WTC11 (cell line): ENCODE data around the gene CAPN2. TPM values are rescaled to one million over a fixed set of nuclear protein-coding genes. Genes with fewer than 3 reads are reported as not detected.

ENCODE experiments used
- ATAC-seq: fragments of 200-7000 bp; cut with Tn5 transposase; 2 replicates; pipeline ENCODE4 v1.10.0; 2021; ENCODE audit warnings: mild to moderate bottlenecking, moderate library complexity
- CTCF ChIA-PET: fragments of 300-600 bp; sonication (Branson Sonifier 250); formaldehyde crosslinking; loops from one replicate; lab custom pipeline; 2021; ENCODE audit warnings: antibody characterized with exemption; lab: Charles Lee
- POLR2A ChIA-PET: fragments of 350-600 bp; sonication (Branson Sonifier 250); formaldehyde crosslinking; loops from one replicate; lab custom pipeline; 2021; ENCODE audit warnings: antibody characterized with exemption; lab: Charles Lee
- DNase-seq: peaks from one replicate; pipeline ENCODE4 v3.0.0; 2021; ENCODE audit warnings: low spot score
- H3K27ac Mint-ChIP-seq: 2 replicates; pipeline ENCODE4 v1.8.0; 2021; ENCODE audit warnings: mixed read lengths
- H3K27me3 Mint-ChIP-seq: 2 replicates; pipeline ENCODE4 v1.8.0; 2021; ENCODE audit warnings: low read depth, mild to moderate bottlenecking, moderate library complexity, mixed read lengths
- H3K36me3 Mint-ChIP-seq: 2 replicates; pipeline ENCODE4 v1.8.0; 2021; ENCODE audit warnings: mixed read lengths
- H3K4me1 Mint-ChIP-seq: 2 replicates; pipeline ENCODE4 v1.8.0; 2022; ENCODE audit warnings: mixed read lengths
- H3K4me3 Mint-ChIP-seq: 2 replicates; pipeline ENCODE4 v1.8.0; 2021; ENCODE audit warnings: mild to moderate bottlenecking, moderate library complexity, mixed read lengths
- H3K9me3 Mint-ChIP-seq: 2 replicates; pipeline ENCODE4 v1.8.0; 2021; ENCODE audit warnings: mixed read lengths
- ATF1 ChIP-seq: sonication (generic); formaldehyde crosslinking; IDR thresholded peaks from 2 replicates; pipeline ENCODE4 v1.8.1; 2023; ENCODE audit warnings: mild to moderate bottlenecking, moderate library complexity, missing genetic modification reagents
- ESRRA ChIP-seq: sonication (generic); formaldehyde crosslinking; IDR thresholded peaks from 2 replicates; pipeline ENCODE4 v1.8.1; 2022; ENCODE audit warnings: mild to moderate bottlenecking, missing genetic modification reagents, borderline replicate concordance
- ETV6 ChIP-seq: sonication (generic); formaldehyde crosslinking; IDR thresholded peaks from 2 replicates; pipeline ENCODE4 v1.8.1; 2022; ENCODE audit warnings: mild to moderate bottlenecking, missing genetic modification reagents
- GRHL2 ChIP-seq: fragments of 250-450 bp; sonication (Bioruptor Pico); IDR thresholded peaks from 2 replicates; pipeline ENCODE4 v1.8.0; 2022; ENCODE audit warnings: mild to moderate bottlenecking, moderate library complexity; ENCODE audit not compliant: insufficient replicate concordance, severe bottlenecking
- HMGXB4 ChIP-seq: sonication (generic); formaldehyde crosslinking; IDR thresholded peaks from 2 replicates; pipeline ENCODE4 v1.8.1; 2023; ENCODE audit warnings: mild to moderate bottlenecking, moderate library complexity, missing genetic modification reagents
- IRF1 ChIP-seq: sonication (generic); formaldehyde crosslinking; IDR thresholded peaks from 2 replicates; pipeline ENCODE4 v1.8.0; 2023; ENCODE audit warnings: missing genetic modification reagents
- MXD4 ChIP-seq: fragments of 250-450 bp; sonication (Bioruptor Pico); IDR thresholded peaks from 2 replicates; pipeline ENCODE4 v1.8.0; 2021; ENCODE audit warnings: mild to moderate bottlenecking, moderate library complexity, borderline replicate concordance
- NFATC4 ChIP-seq: fragments of 250-450 bp; sonication (Bioruptor Pico); IDR thresholded peaks from 2 replicates; pipeline ENCODE4 v1.9.0; 2021; ENCODE audit warnings: mild to moderate bottlenecking
- NR2C2 ChIP-seq: sonication (generic); formaldehyde crosslinking; IDR thresholded peaks from 2 replicates; pipeline ENCODE4 v1.8.0; 2022; ENCODE audit warnings: mild to moderate bottlenecking, missing genetic modification reagents
- OVOL2 ChIP-seq: fragments of 250-450 bp; sonication (Bioruptor Pico); IDR thresholded peaks from 2 replicates; pipeline ENCODE4 v1.9.0; 2021; ENCODE audit warnings: mild to moderate bottlenecking, borderline replicate concordance
- SMAD4 ChIP-seq: sonication (generic); formaldehyde crosslinking; IDR thresholded peaks from 2 replicates; pipeline ENCODE4 v1.8.0; 2022; ENCODE audit warnings: mild to moderate bottlenecking, missing genetic modification reagents
- SP1 ChIP-seq: sonication (generic); formaldehyde crosslinking; conservative IDR thresholded peaks from 2 replicates; pipeline ENCODE4 v1.8.1; 2022; ENCODE audit warnings: missing genetic modification reagents
- TEAD1 ChIP-seq: sonication (generic); formaldehyde crosslinking; IDR thresholded peaks from 2 replicates; pipeline ENCODE4 v1.8.0; 2022; ENCODE audit warnings: mild to moderate bottlenecking, missing genetic modification reagents
- ZNF121 ChIP-seq: sonication (generic); formaldehyde crosslinking; IDR thresholded peaks from 2 replicates; pipeline ENCODE4 v1.8.0; 2023; ENCODE audit warnings: missing genetic modification reagents
- ZNF396 ChIP-seq: fragments of 250-450 bp; sonication (Bioruptor Pico); IDR thresholded peaks from 2 replicates; pipeline ENCODE4 v1.8.0; 2021; ENCODE audit warnings: mild to moderate bottlenecking, moderate library complexity, borderline replicate concordance
- ZNF416 ChIP-seq: fragments of 250-450 bp; sonication (Bioruptor Pico); IDR thresholded peaks from 2 replicates; pipeline ENCODE4 v1.9.0; 2021; ENCODE audit warnings: mild to moderate bottlenecking, inconsistent platforms
- ZNF423 ChIP-seq: fragments of 250-450 bp; sonication (Bioruptor Pico); IDR thresholded peaks from 2 replicates; pipeline ENCODE4 v2.1.2; 2022; ENCODE audit warnings: mild to moderate bottlenecking, moderate library complexity
- total RNA-seq: library from RNA; stranded (reverse); gene quantifications from 3 replicates; pipeline ENCODE4 v1.2.3, GENCODE V29; 2021
- TF ChIP-seq, protein P1 (sequence below): sonication (generic); formaldehyde crosslinking; IDR thresholded peaks from 2 replicates; pipeline ENCODE4 v1.8.1; 2022; ENCODE audit warnings: mild to moderate bottlenecking, moderate library complexity, missing genetic modification reagents
- TF ChIP-seq, protein P2 (sequence below): sonication (generic); formaldehyde crosslinking; IDR thresholded peaks from 2 replicates; pipeline ENCODE4 v1.8.0; 2023; ENCODE audit warnings: mild to moderate bottlenecking, missing genetic modification reagents

Gene CAPN2
- total RNA-seq, 1 experiment from 2014 or later: 21.3 TPM

DNA sequence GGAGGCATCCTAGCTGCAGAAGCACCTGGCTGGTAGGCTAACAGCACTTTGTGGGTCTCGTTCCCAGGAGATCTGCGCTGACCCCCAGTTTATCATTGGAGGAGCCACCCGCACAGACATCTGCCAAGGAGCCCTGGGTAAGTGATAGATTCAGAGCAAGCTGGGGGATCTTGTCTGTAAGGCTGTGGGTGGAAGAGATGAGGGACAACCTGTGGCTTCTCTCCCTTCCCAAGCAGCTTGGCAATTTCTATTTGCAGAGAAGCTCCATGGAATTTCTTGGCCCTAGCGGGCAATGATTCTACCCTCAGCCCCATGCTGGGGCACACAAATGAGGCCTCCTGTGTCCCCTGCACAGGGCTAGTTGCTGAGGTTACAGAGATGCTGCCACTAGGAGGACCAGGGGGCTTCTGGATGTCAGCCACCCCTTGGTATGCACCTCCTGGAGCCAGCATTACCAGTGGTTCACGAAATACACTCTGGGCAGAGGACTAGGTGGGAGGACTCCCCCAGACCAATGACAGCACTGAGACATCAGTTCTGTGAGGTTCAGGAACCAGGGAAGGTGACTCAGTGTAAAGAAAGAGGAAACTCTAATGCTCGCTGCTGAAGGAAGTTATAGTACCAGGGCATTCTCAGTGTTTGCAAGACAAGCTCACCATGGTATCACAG lies 5.5 kb downstream of the CAPN2 start:
- ATAC-seq: peak; percentile 25
- DNase-seq: no peak
- H3K27ac Mint-ChIP-seq: no peak overlapping the region
- H3K36me3 Mint-ChIP-seq: peaks cover 10% of the 10 kb centered on the region; the same call in 1 of the 2 replicates
- no peaks in the 10 kb centered on the region for H3K9me3 Mint-ChIP-seq
- H3K4me1 Mint-ChIP-seq: peaks cover 52% of the 10 kb centered on the region
- CTCF ChIA-PET: interaction anchor here (0.5 to 4.2 kb wide), 5 partner anchors 10 to 599 kb away, joined by 3 to 31 read pairs (median 5); no protein-coding TSS in a partner anchor
- TF ChIP-seq NFATC4 (CRISPR knock-in tag): no peak
- TF ChIP-seq ZNF423 (CRISPR knock-in tag): peak; percentile 30; the same call in 1 of the 2 replicates
- TF ChIP-seq ESRRA (CRISPR knock-in tag): no peak
- peaks cover 94% of the 10 kb centered on the region for H3K27me3 Mint-ChIP-seq
- H3K4me3 Mint-ChIP-seq: no peak overlapping the region
- POLR2A ChIA-PET: no interaction called here

- DNase-seq (peak; percentile 49), ATAC-seq (peak; percentile 85)
- no peak overlapping the region for H3K27ac Mint-ChIP-seq
- H3K36me3 Mint-ChIP-seq: peaks cover 10% of the 10 kb centered on the region; the same call in 1 of the 2 replicates
- H3K27me3 Mint-ChIP-seq: peaks cover 94% of the 10 kb centered on the region
- H3K4me1 Mint-ChIP-seq: peaks cover 47% of the 10 kb centered on the region
- POLR2A ChIA-PET: interaction anchor here (1.3 kb wide), 1 partner anchor 23 kb away, joined by 5 read pairs; no protein-coding TSS in a partner anchor
- no peaks in the 10 kb centered on the region for H3K9me3 Mint-ChIP-seq
- H3K4me3 Mint-ChIP-seq: no peak overlapping the region
- TF ChIP-seq ATF1 (CRISPR knock-in tag) (no peak), SMAD4 (CRISPR knock-in tag) (no peak), NR2C2 (no peak), TEAD1 (CRISPR knock-in tag) (no peak), OVOL2 (no peak), ESRRA (CRISPR knock-in tag) (no peak), ETV6 (CRISPR knock-in tag) (no peak), IRF1 (CRISPR knock-in tag) (no peak), GRHL2 (CRISPR knock-in tag) (no peak), ZNF416 (CRISPR knock-in tag) (no peak), ZNF396 (no peak), HMGXB4 (CRISPR knock-in tag) (no peak), MXD4 (no peak), SP1 (no peak), ZNF121 (CRISPR knock-in tag) (no peak)
- TF ChIP-seq, protein P1, sequence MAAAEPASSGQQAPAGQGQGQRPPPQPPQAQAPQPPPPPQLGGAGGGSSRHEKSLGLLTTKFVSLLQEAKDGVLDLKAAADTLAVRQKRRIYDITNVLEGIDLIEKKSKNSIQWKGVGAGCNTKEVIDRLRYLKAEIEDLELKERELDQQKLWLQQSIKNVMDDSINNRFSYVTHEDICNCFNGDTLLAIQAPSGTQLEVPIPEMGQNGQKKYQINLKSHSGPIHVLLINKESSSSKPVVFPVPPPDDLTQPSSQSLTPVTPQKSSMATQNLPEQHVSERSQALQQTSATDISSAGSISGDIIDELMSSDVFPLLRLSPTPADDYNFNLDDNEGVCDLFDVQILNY: no peak
- TF ChIP-seq, protein P2, sequence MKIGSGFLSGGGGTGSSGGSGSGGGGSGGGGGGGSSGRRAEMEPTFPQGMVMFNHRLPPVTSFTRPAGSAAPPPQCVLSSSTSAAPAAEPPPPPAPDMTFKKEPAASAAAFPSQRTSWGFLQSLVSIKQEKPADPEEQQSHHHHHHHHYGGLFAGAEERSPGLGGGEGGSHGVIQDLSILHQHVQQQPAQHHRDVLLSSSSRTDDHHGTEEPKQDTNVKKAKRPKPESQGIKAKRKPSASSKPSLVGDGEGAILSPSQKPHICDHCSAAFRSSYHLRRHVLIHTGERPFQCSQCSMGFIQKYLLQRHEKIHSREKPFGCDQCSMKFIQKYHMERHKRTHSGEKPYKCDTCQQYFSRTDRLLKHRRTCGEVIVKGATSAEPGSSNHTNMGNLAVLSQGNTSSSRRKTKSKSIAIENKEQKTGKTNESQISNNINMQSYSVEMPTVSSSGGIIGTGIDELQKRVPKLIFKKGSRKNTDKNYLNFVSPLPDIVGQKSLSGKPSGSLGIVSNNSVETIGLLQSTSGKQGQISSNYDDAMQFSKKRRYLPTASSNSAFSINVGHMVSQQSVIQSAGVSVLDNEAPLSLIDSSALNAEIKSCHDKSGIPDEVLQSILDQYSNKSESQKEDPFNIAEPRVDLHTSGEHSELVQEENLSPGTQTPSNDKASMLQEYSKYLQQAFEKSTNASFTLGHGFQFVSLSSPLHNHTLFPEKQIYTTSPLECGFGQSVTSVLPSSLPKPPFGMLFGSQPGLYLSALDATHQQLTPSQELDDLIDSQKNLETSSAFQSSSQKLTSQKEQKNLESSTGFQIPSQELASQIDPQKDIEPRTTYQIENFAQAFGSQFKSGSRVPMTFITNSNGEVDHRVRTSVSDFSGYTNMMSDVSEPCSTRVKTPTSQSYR (CRISPR knock-in tag): no peak
- CTCF ChIA-PET: interaction anchor here (1.0 to 4.2 kb wide), 6 partner anchors 9 to 40 kb away, joined by 3 to 31 read pairs (median 4); no protein-coding TSS in a partner anchor
Observed at GRCh38 chr1:223718850-223719249, 6.5 kb downstream of the CAPN2 start.
